Pons (tissue), 1 donor: Measurements from ENCODE around the gene NUDT5.
"Not testable (repeated sequence)": the region's sequence is repeated elsewhere in the genome, so short reads cannot be mapped to it uniquely, and the experiment has no call there.

Experiments
- DNase-seq: peaks from one replicate; pipeline ENCODE4 v3.0.0-alpha.2; 2016; ENCODE audit warnings: low spot score

Gene NUDT5

DNA sequence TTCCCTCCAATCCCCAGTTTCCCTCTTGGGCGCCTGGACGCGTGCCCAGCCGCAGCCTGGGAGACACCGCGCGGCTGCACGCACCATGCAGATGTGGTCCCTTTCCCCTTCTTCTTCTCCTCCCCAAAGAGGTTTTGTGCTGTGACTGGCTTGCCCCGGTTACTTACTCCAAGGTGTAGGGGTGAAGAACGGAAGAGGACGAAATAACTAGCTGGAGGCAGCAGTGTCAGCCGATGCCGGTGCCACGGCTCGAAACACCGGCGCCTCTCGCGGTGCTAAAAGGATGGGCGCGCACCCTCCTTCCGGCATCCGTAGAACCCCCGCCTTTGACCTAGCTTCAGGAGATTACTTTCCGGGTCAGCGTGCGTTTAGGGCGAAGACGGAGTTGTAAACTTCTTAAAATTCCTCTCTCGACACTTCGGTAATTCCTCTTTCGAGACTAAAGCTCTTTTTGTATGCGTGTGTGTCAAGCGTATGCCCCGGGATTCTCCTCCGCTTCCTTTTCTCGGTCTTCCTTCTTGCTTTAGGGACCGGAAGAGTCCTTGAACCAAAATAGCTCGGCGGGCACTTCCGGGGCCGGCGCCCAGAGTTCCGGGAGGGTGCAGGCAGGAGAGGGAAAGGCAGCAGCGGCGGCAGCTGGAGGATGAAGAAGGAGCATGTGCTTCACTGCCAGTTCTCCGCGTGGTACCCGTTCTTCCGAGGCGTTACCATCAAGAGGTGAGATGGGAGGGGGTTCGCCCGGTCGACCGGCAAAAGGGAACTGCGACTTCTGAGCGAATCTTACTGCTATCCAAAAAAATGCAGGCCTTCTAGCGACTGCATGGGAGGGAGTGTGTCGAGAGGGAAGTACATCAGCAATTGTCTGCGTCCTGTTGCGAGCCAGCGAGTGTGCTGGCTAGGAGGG lies at the start of gene NUDT5, which contains the start of gene CDC123:
NUDT5 (minus strand) TSS at position 289 of the 904 bp plus-strand sequence. CDS start 9,600 bp downstream, outside the sequence.
CDC123 (plus strand) TSS at position 586 of the 904 bp plus-strand sequence; CDS start at position 644, 58 bp downstream.
- DNase-seq, result peak; percentile 94

DNA sequence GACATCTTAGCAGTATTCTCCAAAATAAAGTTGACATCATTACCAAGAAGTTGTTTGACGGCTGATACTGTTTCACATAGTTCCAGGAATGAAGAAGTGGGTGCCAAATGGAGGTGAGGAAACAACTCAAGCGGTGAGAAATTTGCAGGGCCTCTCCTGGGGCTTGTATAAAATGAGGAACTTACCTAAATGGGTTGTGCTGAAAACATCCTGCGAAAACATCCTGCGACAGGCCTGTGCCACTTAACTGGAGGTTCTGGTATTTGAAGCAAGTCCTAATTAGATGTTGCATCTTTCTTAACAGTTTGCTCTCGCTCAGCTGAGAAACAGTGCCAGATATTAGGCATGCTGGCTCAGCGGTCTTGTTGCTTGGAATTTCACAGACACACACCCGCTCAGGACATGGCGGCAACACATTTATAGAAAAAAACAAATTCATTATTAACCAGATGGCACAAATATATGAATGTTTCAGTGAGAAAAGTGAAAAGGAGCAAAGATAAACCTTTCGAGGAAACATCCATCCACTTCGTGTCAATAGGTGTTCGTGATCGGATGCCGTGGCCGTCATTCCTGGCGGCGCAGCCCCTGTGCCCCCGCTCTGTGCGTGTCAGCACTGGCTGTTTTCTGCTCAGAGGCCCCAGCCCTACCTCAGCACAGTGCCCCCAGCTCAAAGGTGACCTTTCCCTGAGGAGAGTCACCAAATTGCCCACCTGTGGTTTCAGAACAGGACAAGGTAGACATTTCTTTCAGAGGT lies 48.4 kb upstream of the NUDT5 start:
- DNase-seq, result no peak

DNA sequence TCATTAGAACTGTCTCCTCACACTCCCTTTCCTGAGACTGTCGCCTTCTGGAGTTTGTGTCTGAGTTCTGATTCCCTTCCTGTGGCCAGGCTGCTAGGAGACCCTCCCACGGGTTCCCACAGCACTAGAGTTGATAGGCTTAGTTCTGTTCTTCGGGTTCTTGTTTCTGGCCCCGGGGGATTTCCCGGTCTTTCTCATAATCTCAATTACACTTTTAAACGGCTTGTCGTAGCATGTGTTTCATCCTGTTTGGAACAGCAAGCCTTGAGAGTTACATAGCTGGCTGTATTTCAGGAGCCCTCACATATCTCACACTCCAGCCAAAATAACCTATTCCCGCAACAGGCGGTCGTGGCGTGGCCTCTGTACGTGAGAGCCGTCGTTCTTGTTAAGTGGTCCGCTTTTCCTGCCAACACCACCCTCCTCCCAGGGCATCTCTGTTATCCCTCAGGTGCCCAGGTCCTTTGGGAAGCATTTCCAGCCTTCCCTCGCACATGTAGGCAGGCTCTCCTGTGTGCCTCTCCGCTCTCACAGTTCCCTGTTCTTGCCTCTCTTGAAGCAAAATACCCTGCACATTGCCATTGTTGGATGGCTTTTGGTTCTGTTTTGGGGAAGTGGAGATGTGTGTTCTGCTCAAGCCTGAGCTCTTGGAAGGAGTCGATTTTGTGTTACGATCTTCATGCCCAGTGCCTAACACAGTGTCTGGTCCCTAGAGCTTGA lies 46.3 kb upstream of the NUDT5 start:
- DNase-seq, result no peak

DNA sequence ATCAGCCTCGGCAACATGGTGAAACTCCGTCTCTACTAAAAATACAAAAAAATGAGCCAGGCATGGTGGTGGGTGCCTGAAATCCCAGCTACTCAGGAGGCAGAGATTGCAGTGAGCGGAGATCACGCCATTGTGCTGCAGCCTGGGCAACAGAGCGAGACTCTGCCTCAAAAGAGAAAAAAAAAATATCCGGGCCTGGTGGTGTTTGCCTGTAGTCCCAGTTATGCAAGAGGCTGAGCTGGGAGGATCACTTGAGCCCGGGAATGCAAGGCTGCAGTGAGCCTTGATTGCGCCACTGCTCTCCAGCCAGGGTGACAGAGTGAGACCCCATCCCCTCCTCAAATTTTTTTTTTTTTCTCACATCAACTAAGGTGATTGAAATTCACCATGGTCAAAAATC lies 43.1 kb upstream of the NUDT5 start:
- DNase-seq, result no peak

DNA sequence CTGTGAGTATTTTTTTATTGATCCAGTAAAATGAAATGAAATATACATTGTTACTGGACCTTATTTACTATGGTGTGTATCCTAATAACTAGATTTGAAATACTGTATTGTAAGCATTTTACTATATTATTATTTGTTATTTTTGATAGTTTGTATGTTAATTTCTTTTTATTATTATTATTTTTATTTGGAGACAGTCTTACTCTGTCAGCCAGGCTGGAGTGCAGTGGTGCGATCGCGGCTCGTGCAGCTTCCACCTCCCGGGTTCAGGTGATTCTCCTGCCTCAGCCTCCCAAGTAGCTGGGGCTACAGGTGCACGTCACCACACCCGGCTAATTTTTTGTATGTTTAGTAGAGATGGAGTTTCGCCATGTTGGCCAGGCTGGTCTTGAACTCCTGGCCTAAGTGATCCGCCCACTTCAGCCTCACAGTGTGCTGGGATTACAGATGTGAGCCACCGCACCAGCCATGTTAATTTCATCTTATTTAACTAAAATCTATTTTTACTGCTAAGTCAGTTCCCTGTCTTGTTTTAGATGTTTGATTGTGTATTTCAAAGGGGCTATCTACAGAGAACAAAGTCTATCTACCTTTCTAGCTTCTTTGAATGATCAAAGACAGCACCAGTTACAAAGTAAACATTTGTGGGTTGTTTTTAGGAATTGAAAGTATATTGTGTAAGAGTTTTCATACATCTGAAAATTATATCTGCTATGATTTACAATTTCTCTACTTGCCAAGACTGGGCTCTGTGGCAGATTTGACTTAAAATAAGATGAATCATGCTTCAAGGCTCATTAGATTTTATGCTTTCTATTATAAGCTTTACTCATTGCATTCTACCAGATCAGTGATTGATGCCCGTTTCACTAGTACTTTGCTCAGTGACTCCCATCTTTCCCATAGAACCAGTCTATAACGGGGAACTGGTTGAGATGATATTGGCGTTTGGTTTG lies 41.9 kb upstream of the NUDT5 start:
- DNase-seq, result no peak

DNA sequence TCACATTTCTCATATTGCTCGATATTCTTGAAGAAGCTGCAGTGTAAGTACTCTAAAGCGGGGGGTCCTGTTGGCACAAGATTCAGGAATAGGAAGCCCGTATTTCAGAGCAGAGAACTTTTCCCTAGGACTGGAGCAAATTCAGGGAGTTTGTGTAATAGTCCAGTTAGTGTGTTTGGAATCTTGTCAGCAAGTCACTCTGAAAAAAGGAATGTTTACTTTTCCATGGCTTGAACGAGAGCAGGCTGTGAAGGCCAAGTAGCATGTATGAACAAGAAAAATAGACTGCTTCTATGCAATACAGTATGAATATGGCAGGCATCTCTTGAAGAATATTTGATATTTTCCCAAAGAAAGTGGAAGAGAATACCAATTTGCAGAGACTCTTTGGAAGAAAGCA lies 40.1 kb upstream of the NUDT5 start:
- no peak for DNase-seq

DNA sequence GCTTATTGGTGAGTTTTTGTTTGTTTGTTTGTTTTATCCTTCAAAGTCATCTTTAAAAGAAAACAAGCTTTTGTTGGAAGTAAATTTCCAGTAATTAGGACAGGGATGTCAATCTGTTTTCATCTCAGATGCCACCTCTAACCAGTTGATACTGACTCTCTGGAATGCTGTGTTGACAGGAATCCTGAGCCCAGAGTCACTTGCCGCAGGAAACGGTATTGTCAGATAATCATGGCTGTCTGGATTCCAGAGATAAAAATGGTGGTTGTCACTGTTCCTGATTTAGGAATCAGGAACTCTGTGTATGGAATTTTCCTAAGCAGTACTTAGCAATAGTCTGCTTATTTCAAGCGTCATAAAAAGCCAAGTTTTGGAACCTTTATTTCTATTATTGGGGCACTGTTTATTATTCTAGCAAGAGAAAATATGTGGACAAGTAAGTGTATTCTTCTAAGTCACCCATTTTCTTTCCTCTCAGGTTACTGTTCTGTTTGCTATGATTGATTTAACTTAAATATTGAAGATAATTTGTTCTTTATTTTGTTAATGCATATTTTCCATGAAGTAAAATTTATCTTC lies 39.5 kb upstream of the NUDT5 start:
- DNase-seq, result no peak

DNA sequence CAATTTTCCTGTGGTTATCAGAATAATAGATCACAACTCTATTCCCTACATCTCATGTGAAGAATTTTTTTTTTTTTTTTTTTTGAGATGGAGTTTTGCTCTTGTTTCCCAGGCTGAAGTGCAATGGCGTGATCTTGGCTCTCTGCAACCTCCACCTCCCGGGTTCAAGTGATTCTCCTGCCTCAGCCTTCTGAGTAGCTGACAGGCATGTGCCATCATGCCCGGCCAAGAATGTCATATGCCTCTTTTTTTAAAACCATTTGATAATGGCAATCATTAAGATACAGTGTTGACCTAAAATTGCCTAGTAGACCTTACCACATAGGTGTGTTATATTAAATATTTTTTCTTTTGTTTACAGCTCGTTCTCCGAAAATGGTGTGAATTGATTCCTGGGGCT lies 39.0 kb upstream of the NUDT5 start:
- not testable (repeated sequence) for DNase-seq

DNA sequence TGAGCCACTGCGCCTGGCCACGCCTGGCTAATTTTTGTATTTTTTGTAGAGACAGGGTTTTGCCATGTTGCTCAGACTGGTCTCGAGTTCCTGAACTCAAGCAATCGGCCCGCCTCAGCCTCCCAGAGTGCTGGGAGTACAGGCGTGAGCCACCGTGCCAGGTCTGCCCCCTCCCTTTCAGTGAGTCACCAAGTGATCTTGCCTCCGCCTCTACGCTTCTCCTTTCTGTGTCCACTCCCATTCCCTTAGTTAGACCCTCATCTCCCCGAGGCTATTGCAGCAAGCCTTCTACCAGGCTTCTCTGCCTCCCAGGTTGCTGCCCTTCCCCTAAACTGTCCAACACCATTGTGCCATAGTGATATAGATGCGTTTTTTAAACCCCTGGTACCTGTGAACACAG lies 33.2 kb upstream of the NUDT5 start:
- DNase-seq, result no peak

DNA sequence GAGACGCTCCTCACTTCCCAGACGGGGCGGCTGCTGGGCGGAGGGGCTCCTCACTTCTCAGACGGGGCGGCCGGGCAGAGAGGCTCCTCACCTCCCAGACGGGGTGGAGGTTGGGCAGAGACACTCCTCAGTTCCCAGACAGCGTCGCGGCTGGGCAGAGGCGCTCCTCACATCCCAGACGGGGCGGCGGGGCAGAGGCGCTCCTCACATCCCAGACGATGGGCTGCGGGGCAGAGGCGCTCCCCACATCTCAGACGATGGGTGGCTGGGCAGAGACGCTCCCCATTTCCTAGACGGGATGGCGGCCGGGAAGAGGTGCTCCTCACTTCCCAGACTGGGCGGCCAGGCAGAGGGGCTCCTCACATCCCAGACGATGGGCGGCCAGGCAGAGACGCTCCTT lies 30.7 kb upstream of the NUDT5 start:
- not testable (repeated sequence) for DNase-seq

DNA sequence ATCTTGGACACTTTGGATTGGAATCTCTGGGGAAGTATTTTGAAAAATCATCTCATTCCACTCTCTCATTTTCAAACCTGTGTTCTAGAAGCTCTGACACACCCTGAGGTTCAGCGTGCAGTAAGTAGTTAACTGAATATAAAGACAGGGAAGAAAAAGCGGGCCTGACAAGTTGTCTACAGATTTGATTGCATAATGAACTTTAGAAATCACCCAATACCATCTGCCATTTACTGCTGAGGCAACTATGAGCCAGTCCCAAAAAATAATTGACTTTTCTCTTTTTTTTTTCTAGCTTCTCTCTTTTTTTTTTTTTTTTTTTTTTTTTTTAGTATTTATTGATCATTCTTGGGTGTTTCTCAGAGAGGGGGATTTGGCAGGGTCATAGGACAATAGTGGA lies 29.8 kb upstream of the NUDT5 start:
- DNase-seq, result no peak

DNA sequence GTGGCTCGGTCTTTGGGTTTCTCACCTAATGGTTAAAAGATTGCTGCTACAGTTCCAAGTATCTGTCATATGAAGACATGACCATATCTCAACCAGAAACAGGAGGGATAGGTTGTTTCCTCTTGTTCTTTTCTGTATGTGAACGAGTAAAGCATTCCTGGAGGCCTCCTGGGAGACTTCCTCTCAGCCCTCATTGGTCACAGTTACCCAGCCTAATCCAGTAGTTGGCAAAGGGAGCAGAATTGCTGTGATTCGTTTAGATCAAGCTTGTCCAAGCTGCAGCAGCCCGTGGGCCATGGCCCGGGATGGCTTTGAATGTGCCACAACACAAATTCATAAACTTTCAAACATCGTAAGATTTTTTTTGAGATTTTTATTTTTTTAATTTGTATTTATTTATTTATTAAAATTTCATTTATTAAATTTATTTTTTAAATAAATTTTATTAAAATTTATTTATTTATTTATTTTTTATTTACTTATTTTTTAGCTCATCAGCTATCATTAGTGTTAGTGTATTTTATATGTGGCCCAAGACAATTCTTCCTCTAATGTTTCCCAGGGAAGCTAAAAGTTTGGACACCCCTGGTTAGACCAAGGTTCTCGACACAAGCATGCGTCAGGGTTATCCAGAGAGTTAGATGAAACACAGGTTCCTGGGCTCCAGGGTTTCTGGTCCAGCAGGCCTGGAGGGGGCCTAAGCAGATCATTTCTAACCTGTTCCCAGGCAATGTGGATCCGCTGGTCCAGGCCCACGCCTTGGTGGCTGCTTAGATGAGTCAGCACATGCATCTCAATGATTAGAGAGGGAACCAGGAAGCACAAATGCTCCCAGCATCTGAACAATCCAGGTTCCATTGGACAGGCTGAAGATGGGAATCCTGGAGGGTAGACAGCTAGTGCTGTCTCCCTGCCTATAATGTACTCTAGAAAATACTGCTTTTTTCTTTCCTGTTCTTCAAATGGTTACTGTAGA lies 25.9 kb upstream of the NUDT5 start:
- DNase-seq, result no peak

DNA sequence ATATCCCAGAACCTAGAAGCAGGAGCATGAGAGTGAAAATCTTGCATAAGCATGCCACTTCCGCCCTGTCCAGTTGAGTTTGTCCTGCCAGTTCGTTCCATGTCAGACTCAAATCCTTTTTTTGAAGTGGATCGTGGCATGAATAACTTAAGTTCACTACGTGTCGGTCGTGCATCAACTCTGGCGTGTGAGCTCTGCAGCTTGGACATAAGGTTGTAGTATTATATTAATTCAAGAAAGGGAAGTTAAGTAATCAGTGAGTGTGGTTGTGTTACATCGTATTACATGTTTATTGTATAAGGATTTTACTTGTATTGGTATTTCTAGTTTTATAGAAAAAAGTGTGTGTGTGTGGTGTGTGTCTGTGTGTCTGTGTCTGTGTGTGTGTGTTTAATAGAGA lies 23.3 kb upstream of the NUDT5 start:
- no peak for DNase-seq

DNA sequence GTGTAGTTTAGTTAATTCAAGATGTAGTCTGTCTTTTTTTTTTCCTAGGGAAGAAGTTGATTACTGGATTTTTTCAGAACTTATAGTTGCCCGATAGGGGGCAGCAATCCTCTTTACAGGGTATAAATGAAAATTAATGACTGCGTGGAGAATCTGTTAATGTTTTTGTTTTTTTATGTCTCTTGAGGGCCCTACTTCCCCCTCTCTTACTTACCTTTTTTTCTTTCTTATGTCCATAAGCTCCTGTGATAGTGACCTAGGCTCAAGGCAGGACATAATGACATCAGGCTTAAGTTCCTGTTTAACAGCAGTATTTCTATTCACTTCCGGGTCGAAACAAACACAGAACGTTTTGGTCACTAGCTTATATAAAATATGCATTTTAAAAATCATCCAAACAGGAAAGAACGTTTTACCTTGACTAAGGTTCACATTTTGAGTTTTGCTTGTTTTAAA lies 19.1 kb upstream of the NUDT5 start:
- peak; percentile 62 for DNase-seq

DNA sequence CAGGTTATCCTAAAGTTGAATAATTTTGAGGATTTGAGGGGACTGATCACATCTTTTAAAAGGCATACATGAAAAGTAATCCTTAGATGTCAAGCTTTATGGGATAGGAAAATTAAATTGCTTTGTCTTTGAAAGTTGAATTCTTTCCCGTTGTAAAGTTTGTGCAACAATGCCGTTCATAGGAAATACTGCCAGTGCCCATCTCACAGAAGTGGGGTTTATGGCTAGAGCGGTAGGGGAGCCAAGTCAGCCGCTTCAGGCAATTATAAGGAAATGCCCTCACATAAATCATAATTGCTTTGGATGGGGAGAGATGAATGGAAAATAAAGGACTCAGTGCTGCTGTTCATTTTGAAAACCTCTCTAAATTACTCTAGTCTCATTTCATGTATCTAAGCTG lies 18.4 kb upstream of the NUDT5 start:
- DNase-seq, result no peak

DNA sequence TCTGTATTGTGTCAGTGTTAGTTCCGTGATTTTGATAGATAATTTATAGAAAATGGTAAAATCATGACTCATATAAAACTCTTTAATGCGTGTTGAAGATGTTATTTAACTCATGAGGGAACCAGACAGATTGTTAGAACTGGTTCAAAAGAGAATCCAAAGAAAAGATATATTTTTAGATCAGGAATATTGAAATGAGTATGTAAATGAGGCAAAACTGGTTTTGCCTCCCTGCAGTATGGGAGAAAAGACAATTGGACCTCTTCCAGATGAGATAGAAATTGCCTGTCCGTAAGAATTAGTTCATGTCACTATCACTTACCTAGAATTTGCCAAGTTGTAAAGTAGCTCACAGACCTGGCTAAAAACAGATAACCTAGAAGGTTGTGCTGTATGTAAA lies 17.9 kb upstream of the NUDT5 start:
- DNase-seq, result no peak

DNA sequence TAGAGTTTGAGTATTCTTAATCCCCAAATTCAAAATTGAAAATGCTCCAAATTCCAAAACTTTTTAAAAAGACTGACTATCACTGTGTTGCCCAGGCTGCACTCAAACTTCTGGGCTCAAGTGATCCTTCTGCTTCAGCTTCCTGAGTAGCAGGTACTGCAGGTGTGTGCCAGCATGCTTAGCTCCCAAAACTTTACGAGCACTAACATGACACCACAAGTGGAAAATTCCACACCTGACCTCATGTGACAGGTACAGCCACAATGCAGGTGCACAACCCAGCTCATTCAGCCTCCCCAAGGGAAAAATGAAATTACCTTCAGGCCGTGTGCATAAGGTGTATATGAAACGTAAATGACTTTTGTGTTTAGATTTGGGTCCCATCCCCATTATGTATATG lies 16.8 kb upstream of the NUDT5 start:
- no peak for DNase-seq

DNA sequence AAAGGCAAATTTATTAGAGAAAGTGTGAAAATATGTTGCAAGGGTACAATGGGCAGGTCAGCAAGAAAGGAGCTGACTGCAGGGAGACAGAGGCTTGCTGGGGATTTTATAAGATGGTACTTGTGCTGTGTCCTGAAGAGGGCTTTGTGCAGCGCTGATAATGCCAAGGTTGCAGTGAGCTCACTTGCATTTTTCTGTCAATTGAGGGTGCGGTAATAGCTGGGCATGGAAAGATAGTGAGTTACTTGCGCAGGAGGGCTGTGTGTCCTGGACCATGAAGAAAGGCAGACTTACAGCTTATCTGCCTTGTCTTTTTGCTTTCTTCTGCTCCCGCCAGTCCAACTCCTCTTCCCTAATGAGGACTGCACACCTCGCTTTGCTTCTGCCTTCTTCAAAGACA lies 12.8 kb upstream of the NUDT5 start:
- DNase-seq, result no peak

DNA sequence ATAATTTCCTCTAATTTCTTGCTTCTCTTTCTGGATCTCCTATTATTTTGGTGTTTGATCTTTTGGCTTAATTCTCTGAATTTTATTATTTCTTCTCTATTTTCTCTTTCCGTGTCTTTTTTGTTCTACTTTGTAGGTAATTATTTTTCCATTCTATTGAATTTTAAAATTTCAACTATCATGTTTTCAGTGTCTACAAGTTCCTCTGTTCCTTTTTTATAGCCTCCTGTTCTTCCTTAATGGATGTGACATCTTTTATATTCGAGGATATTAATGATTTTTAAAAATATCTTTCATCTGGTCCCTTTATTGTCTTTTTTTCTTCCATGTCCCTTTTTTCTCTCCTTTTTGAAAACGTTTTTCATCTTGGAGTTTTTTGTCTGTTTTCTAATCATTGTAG lies 11.4 kb upstream of the NUDT5 start:
- DNase-seq, result no peak

DNA sequence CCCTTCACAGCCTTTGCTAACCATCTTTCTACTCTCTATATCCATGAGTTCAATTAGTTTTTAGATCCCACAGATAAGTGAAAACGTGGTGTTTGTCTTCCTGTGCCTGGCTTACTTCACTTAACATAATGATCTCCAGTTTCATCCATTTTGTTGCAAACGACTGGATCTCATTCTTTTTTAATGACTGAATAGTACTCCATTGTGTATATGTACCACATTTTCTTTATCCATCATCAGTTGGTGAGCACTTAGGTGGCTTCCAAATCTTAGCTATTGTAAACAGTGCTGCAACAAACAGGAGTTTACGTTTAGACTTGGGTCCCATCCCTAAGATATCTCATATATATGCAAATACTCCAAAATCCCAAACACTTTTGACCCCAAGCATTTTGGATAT lies 9.4 kb upstream of the NUDT5 start:
- no peak for DNase-seq
